Measurements from ENCODE around the gene CHPF. TPM values are rescaled to one million over a fixed set of nuclear protein-coding genes. Genes with fewer than 3 reads are reported as not detected.

The CHPF gene
- total RNA-seq, 1 donor from 2014 or later, result 21.1 TPM

DNA sequence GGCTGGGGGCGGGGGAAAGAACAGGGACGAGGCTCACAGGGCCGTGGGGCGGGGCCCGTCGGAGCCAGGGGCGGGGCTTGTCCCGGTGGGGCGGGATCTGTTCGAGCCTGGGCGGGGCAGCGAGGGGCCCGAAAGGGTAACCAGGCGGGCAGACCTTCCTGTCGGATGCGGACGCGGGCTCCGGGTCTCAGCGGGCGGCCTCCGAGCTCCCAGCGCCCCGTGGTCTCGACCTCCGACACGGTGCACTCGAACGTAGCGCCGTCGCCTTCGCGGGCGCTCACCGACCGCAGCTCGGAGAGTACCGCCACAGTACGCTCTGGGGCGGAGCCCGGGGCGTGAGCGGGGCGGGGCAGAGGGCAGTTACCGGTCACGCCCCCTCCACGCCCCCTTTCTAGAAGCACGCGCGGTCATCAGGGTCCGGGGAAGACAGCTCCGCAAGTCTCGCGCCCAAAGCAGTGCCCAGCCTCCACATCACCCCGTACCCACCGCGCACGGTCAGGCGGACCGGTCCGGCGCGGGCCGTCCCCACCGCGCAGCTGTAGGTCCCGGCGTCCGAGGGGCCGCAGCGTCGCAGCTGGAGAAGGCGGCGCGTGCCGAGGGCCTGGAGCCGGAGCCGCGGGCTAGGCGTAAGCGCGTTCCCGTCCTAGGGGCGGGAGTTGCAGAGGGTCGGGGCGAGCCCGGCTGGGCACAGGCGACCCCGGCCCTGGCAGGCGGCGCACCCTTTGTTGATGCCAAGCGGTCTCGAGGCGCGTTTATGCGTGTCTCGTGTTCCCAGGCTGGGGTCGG lies 9.0 kb upstream of the CHPF start:
- intact Hi-C loops (cut with micrococcal nuclease), result loop anchor here (1.0 to 2.0 kb wide), 6 partner anchors 9 to 1146 kb away; partner anchors contain the start of genes CHPF and GMPPA

GRCh38 chr2:219551441-219552381 lies 8.1 kb upstream of the CHPF start:
- intact Hi-C loops (cut with micrococcal nuclease), result loop anchor here (1.0 to 2.0 kb wide), 6 partner anchors 8 to 1145 kb away; partner anchors contain the start of genes CHPF and GMPPA

- intact Hi-C loops (cut with micrococcal nuclease), result no loop called here
Measured at GRCh38 chr2:219549619-219550018, 6.0 kb upstream of the CHPF start.

DNA sequence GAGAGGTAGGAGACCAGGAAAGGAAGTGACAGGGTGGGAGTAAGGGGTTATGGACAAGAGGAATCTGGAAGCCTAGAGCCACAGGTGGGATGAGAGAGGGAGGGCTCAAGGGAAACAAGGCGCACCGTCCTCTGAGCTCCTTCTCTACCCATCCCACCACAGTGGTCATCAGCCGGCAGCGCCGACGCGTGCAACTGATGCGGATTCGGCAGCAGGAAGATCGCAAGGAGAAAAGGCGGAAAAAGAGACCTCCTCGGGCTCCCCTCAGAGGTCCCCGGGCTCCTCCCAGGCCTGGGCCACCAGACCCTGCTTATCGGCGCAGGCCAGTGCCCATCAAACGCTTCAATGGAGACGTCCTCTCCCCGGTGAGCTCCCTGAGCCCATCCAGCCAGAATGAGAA lies 5.4 kb upstream of the CHPF start:
- intact Hi-C loops (cut with micrococcal nuclease), result no loop called here

GRCh38 chr2:219547621-219548020 lies 4.0 kb upstream of the CHPF start:
- intact Hi-C loops (cut with micrococcal nuclease), result no loop called here

GRCh38 chr2:219545943-219546352 lies 2.3 kb upstream of the CHPF start:
- intact Hi-C loops (cut with micrococcal nuclease), result no loop called here

DNA sequence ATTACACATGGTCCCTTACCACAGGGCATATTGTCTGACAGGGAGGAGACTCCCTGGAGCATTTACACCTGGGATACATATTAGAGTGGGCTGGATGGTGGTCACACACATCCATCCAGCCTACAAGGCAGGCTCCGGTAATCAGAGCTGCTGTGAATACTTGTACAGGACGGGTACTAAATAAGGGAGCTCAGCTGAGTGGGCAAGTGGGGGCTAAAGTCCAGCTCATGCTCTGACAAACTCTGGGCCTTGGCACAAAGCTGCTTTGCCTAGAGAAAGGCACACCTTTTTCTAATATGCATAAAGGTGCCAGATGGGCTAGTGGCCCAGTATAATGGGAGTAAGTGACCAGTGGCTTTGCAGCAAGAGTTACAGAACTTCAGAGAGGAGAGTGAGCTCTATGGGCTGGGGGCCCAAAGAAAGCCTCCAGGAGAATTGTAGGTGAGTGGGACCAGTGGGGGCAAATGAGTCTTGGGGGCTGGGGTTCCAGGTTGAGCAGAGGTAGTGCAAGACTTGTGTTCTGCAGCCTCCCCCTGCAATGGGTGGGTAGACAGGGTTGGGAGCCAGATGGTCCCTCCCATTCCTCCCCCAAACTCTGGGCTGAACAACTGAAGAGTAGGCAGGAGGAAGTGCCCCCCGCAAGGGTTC lies 1.8 kb upstream of the CHPF start:
- intact Hi-C loops (cut with micrococcal nuclease), result no loop called here

DNA sequence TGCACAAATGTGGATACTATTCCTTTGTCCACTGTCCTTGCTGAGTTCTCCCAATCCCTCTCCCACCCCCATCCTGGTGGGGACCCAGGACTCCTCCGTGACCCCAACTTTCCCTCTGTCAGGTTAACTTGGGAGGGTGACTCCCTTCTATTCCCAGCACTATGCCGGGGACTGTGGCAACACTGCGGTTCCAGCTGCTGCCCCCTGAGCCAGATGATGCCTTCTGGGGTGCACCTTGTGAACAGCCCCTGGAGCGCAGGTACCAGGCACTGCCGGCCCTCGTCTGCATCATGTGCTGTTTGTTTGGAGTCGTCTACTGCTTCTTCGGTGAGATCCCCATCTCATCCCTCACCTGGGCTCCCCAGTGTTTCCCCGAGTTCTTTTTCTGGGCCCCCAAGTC lies 958 bp upstream of the CHPF start:
- intact Hi-C loops (cut with micrococcal nuclease), result loop anchor here (5.0 kb wide), 8 partner anchors 247 to 1973 kb away; partner anchors contain the start of genes AAMP, ANKZF1, ATG9A and CTDSP1

DNA sequence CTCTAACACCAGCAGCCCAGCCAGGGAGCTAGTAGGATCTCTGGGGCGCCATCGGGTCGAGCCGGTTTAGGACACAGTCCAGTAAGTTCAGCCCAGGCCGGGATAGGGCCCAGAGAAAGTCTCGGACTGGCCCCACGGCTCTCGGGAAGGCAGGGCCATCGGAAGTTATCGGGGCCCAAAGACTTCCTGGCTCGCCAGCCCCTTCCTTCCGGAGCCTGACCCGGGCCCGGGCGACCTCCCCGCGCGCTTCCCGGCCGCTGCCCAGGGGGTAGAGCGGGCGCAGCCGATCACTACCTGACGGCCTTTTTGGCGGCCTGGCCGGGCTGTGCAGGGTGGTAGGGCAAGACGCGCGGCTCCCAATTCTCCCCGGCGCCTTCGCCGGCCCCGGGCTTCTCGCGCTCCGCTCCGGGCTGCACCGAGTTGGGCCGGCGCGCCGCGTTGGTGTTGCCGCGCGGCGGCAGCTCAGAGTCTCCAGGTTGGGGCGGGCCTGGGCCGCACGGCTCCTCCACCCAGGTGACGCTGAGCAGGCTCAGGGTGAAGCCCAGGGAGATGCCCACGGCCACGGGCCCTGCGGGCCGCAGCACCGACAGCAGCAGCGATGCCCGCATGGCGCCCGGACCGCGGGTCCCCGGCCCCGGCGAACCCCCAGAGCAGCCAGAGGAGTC lies 546 bp downstream of the CHPF start:
- intact Hi-C loops (cut with micrococcal nuclease), result loop anchor here (1.0 to 5.0 kb wide), 16 partner anchors 9 to 1974 kb away; partner anchors contain the start of genes AAMP, ANKZF1, ATG9A and CNOT9

DNA sequence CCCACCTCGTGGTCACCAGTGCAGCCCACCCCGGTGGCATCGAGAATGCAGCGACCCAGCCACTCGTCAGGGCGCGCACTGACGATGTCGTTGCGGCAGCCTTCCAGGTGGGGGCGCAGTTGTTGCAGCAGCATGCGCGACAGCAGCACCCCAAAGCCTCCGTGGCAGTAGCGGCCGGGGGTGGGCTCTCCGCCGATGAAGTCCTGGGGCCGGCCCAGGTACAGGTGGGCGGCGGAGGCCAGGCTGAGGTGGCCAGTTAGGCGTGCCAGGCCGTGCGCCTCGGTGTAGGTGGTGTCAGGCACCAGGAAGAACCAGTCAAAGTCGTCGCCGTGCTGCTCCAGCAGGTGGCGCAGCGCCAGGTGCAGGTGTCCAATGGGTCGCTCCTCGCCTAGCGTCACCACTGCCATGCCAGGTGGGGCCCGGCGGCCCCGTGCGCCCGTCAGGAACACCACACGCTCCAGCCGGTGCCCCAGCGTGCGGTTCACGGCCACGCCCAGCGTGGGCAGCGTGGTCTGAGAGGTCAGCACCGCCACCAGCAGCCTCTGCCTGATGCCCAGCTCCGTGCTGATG lies 1.9 kb downstream of the CHPF start:
- intact Hi-C loops (cut with micrococcal nuclease), result loop anchor here (1.0 to 5.0 kb wide), 14 partner anchors 11 to 1976 kb away; partner anchors contain the start of genes AAMP, ANKZF1, ATG9A and CTDSP1

- intact Hi-C loops (cut with micrococcal nuclease), result loop anchor here (1.0 to 5.0 kb wide), 11 partner anchors 11 to 1976 kb away; partner anchors contain the start of genes AAMP, ANKZF1, ATG9A and CTDSP1
Measured at GRCh38 chr2:219540784-219541504, 2.7 kb downstream of the CHPF start.

DNA sequence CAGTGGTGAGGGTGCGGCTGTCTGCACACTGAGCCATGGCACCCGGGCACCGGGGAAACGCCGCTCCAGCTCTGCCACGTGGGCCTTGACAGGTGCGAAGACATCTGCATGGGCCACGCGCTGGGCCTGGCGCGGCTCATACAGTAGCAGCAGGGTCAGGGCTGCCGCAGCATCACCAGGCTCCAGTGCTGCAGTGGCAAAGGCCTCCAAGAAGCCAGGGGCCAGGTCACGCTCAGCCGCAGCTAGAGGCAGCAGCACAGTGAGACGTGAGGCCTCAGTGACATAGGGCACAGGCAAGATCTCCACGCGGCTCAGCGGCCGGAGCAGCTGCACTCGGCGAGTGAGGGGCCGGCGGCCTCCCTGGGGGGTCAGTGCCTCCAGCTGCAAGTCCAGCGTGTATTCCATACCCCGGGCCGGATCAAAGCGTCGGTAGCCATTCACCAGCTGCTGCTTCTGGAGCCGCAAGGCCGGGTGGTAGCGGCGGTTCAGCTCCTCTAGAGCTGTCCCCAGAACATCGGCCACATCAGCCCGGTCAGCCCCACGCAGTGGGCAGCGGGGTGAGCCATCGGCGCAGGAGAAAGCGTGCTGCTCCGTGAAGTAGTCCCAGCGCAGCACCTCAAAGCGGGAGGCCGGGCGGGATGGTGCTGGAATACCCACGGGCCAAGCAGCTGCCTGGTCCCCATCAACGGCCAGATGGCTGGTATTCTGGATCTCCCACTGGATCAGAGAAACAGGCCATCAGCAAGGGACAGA lies 3.5 kb downstream of the CHPF start:
- intact Hi-C loops (cut with micrococcal nuclease), result loop anchor here (5.0 kb wide), 8 partner anchors 243 to 1977 kb away; partner anchors contain the start of genes AAMP, ANKZF1, ATG9A and CTDSP1

DNA sequence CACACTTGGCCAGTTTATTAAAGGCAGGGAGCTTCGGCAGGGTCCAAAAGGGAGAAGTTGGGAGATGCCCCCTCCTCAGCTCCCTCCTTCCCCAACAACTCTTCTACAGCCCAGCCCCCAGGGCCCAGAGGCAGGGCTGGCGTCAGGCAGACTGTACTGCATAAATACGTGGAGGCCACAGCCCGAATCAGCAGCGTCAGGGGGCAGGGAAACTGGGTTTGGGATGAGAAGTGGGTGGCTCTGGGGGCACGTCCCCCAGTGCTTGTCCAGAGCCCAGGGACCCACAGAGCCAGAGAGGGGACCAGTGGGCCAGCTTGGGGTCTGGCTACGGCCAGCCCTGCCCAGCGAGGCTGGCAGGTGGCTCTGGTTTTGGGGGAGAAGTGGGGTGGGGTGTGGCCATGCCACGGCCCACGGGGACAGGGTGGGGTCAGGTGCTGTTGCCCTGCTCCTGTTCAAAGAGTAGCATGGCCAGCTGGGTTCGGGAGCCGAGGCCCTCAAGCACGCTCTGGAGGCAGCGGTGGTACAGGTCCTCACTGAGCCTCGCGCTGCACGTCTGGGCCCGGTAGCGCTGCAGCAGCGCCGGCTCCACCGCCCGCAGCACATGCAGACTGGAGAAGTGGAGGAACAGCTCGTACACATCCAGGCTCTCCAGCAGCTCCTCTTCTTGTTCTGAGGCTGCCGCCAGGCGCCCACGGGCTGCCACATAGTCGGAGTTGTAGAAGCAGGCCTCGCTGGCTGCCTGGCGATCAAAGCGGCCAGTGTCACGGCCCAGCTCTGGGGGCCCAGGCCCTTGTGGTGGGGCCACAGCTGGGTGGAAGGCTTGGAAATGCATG lies 4.4 kb downstream of the CHPF start:
- intact Hi-C loops (cut with micrococcal nuclease), result no loop called here

DNA sequence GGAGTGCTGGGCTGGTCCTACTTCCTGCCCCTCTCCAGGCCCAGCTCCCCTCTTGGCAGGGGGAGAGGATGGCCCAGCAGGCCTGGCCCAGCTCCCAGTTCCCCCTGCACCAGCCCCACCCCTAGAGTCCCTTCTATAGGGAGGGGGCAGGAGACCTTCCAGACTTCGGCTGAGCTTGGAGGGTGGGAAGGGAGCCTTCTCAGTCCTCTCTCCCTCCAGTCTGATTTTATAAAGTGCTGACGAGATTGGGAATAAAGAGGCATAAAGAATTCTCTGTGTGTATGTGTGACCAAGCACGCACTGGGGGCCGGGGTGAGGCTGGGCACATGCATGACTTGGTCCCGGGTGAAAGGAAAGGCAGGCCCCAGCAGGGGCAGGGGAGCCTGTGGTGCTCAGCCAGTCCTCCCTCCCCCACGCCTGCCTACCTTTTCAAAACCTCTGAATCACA lies 5.1 kb downstream of the CHPF start:
- intact Hi-C loops (cut with micrococcal nuclease), result no loop called here

DNA sequence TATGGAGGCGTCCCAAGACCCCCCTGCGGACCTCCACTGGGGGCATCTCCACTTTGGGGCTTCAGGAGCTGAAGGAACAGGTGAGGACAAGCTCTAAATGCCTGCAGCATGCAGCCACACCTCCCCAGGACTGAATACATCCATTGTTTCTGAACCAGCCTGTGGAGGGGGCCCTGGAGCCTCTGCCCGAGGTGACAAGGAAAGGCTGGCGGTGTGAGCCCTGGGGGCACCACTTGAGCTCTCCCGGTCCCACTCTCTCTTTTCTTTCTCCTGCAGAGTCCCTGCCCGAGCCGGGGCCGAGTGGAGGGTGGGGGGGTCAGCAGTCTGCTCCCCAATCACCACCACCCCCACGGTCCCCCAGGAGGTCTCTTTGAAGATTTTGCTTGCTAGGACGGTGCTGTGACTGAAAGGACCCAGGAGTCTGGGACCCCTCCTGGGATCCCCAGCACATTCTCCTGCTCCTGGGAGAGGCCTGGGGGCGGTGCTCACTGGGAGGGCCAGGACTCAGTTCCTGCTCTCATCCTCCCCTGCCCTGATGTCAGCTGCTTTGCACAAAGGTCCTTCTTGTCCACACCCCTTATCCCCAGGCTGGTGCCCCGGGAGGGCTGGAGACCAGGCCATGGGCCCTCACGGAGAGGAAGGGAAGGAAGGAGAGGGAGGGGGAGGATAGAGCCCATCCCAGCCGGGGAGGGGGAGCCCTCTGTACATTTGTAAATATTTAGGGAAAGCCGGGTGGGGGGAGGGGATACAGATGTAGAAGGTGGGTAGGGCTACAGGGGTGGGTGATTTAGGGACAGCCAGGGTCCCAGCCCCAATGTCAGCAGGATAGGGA lies 5.7 kb downstream of the CHPF start:
- intact Hi-C loops (cut with micrococcal nuclease), result no loop called here

- intact Hi-C loops (cut with micrococcal nuclease), result no loop called here
Measured at GRCh38 chr2:219536967-219537366, 6.6 kb downstream of the CHPF start.

DNA sequence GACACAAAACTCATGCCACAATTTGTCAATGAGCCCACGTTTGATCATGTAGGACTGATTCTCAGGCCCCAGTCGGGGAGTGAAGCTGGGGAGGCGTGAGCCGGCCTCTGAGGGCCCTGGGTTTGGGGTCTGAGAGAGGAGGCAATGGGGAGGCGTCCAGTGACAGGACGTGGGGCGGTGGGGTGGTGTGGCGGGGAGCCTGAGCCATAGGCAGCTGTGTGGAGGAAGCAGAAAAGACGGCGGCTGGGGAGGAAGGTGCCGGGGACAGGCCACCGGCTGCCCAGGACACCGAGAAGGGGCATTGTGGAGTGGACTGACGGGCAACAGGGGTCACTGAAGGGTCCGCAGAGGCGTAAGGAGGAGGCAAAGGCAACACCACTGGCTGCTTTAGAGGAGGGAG lies 7.2 kb downstream of the CHPF start:
- intact Hi-C loops (cut with micrococcal nuclease), result no loop called here

Data from T-helper 1 cell treated with Interleukin-12 subunit alpha and Interleukin-12 subunit beta and Interleukin-4 antibody, amounts not matched to agents 30 ng/mL and 1 ng/mL, for 36 hours (primary cell).